Astrocyte (in vitro differentiated cells and primary cell): ENCODE measurements around the gene IRGQ. TPM values are rescaled to one million over a fixed set of nuclear protein-coding genes. Genes with fewer than 3 reads are reported as not detected.

Experiments used
- DNase-seq: peaks from one replicate; pipeline ENCODE4 v3.0.0-alpha.2; 2010; ENCODE audit warnings: low read depth
- FAIRE-seq: peaks from 2 replicates; lab custom pipeline; 2011; peaks lifted over from hg19 to GRCh38; lab: Jason Lieb, UNC
- H2AFZ ChIP-seq: 2 replicates; pipeline ENCODE4 v1.6.0; 2012; ENCODE audit warnings: low read depth, low read length, inconsistent platforms
- H3K27ac ChIP-seq: 2 replicates; pipeline ENCODE4 v1.5.1; 2011; ENCODE audit warnings: low read depth, low read length, inconsistent platforms
- H3K27me3 ChIP-seq: 2 replicates; pipeline ENCODE4 v1.6.0; 2011; ENCODE audit warnings: low read length, inconsistent platforms; ENCODE audit not compliant: insufficient read depth
- H3K36me3 ChIP-seq: 2 replicates; pipeline ENCODE4 v1.5.1; 2011; ENCODE audit warnings: low read length, inconsistent platforms; ENCODE audit not compliant: insufficient read depth
- H3K4me1 ChIP-seq: 2 replicates; pipeline ENCODE4 v1.5.1; 2011; ENCODE audit warnings: low read length, inconsistent platforms; ENCODE audit not compliant: insufficient read depth
- H3K4me2 ChIP-seq: 2 replicates; pipeline ENCODE4 v1.6.0; 2012; ENCODE audit warnings: low read length, inconsistent platforms
- H3K4me3 ChIP-seq: 2 replicates; pipeline ENCODE4 v1.5.1; 2011; ENCODE audit warnings: low read depth, mild to moderate bottlenecking, low read length, inconsistent platforms; ENCODE audit not compliant: insufficient read depth
- H3K79me2 ChIP-seq: 2 replicates; pipeline ENCODE4 v1.6.0; 2012; ENCODE audit warnings: mild to moderate bottlenecking, low read length, inconsistent platforms; ENCODE audit not compliant: insufficient read depth
- H3K9ac ChIP-seq: 2 replicates; pipeline ENCODE4 v1.6.0; 2012; ENCODE audit warnings: mild to moderate bottlenecking, low read length, inconsistent platforms
- H3K9me3 ChIP-seq: 2 replicates; pipeline ENCODE4 v1.5.1; 2012; ENCODE audit warnings: low read depth, mild to moderate bottlenecking, low read length, inconsistent platforms; ENCODE audit not compliant: insufficient read depth
- H4K20me1 ChIP-seq: 2 replicates; pipeline ENCODE4 v1.6.0; 2012; ENCODE audit warnings: low read length, inconsistent platforms; ENCODE audit not compliant: insufficient read depth
- H3K27ac Mint-ChIP-seq: one replicate; pipeline ENCODE4 v1.8.0; 2021; ENCODE audit warnings: mild to moderate bottlenecking, mixed read lengths; ENCODE audit not compliant: unreplicated experiment
- H3K27me3 Mint-ChIP-seq: one replicate; pipeline ENCODE4 v1.8.0; 2021; ENCODE audit warnings: low read depth, mixed read lengths; ENCODE audit not compliant: unreplicated experiment
- H3K36me3 Mint-ChIP-seq: one replicate; pipeline ENCODE4 v1.8.0; 2021; ENCODE audit warnings: low read depth, mixed read lengths; ENCODE audit not compliant: unreplicated experiment
- H3K4me1 Mint-ChIP-seq: one replicate; pipeline ENCODE4 v1.8.0; 2021; ENCODE audit warnings: low read depth, mixed read lengths; ENCODE audit not compliant: unreplicated experiment
- H3K4me3 Mint-ChIP-seq: one replicate; pipeline ENCODE4 v1.8.0; 2021; ENCODE audit warnings: mild to moderate bottlenecking, moderate library complexity, mixed read lengths; ENCODE audit not compliant: unreplicated experiment
- H3K9me3 Mint-ChIP-seq: one replicate; pipeline ENCODE4 v1.8.0; 2021; ENCODE audit warnings: mild to moderate bottlenecking, mixed read lengths; ENCODE audit not compliant: unreplicated experiment
- EZH2 ChIP-seq: IDR thresholded peaks from 2 replicates; pipeline ENCODE4 v1.6.1; 2012; ENCODE audit warnings: mild to moderate bottlenecking, low read length, inconsistent platforms; ENCODE audit not compliant: insufficient read depth
- total RNA-seq: library from RNA; stranded (reverse); gene quantifications from 2 replicates; pipeline ENCODE4 v1.2.1, GENCODE V29; 2021
- TF ChIP-seq, protein P1 (sequence below): IDR thresholded peaks from 2 replicates; pipeline ENCODE4 v1.5.1; 2011; ENCODE audit warnings: low read depth, mild to moderate bottlenecking, inconsistent platforms, low read length, moderate library complexity; ENCODE audit not compliant: insufficient read depth

The IRGQ gene
- total RNA-seq, 1 donor from 2014 or later: 60.7 TPM

DNA sequence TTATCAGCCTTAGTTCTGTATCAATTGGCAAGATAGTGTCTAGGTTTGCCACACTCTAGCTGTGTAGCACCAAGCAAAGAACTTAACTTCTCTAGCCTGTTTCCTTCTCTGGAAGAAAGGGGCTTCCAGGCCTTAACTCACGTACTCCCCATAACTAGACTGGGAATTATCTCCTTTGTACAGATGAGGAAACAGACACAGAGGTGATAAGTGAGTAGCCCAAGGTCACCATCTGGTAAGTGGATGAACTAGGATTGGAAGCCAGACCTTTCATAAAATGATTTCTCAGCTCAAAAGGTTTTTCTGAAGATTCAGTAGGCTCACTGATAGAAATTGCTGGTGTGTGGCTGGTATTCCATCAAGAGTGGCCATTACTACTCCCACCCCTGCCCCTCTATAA, 20.4 kb upstream of the IRGQ start:
- H3K4me3 Mint-ChIP-seq: no peak overlapping the region
- no peaks in the 10 kb centered on the region for H3K27me3 ChIP-seq
- H3K4me3 ChIP-seq: no peak overlapping the region
- peaks cover 29% of the 10 kb centered on the region for H3K36me3 Mint-ChIP-seq
- peaks cover 8% of the 10 kb centered on the region for H3K9me3 Mint-ChIP-seq
- no peaks in the 10 kb centered on the region for H3K9me3 ChIP-seq
- H3K4me2 ChIP-seq: no peak overlapping the region
- peaks cover 4% of the 10 kb centered on the region for H3K4me1 Mint-ChIP-seq
- peaks cover 81% of the 10 kb centered on the region for H3K79me2 ChIP-seq
- no peak overlapping the region for H3K27ac Mint-ChIP-seq
- peaks cover 38% of the 10 kb centered on the region for H4K20me1 ChIP-seq
- no peak for TF ChIP-seq EZH2
- TF ChIP-seq, protein P1, sequence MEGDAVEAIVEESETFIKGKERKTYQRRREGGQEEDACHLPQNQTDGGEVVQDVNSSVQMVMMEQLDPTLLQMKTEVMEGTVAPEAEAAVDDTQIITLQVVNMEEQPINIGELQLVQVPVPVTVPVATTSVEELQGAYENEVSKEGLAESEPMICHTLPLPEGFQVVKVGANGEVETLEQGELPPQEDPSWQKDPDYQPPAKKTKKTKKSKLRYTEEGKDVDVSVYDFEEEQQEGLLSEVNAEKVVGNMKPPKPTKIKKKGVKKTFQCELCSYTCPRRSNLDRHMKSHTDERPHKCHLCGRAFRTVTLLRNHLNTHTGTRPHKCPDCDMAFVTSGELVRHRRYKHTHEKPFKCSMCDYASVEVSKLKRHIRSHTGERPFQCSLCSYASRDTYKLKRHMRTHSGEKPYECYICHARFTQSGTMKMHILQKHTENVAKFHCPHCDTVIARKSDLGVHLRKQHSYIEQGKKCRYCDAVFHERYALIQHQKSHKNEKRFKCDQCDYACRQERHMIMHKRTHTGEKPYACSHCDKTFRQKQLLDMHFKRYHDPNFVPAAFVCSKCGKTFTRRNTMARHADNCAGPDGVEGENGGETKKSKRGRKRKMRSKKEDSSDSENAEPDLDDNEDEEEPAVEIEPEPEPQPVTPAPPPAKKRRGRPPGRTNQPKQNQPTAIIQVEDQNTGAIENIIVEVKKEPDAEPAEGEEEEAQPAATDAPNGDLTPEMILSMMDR: no peak
- FAIRE-seq (no peak), DNase-seq (no peak)
- peaks cover 16% of the 10 kb centered on the region for H3K4me1 ChIP-seq
- no peak overlapping the region for H3K27ac ChIP-seq
- no peaks in the 10 kb centered on the region for H3K27me3 Mint-ChIP-seq
- H3K36me3 ChIP-seq: peaks cover 6% of the 10 kb centered on the region
- no peak overlapping the region for H3K9ac ChIP-seq
- H2AFZ ChIP-seq: no peak overlapping the region

DNA sequence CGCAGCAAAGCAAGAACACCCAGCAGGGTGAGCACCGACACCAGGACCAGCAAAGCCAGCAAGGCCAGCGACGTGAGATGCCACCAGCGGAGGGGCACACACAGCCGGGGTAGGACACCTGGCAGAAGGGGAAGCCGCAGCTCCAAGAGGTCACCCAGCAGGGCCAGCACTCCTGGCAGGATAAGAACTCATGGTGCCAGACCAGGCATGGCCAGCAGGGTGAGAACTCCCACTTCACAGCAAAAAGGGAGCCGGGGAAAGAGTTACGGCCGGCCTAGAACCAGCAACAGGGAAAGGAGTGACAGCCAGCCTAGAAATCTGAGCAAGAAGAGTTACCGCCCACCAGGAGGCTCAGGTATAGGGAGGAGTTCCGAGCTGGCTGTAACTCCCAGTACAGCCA, 16.4 kb upstream of the IRGQ start:
- Histone ChIP-seq H3K9me3 (no peaks in the 10 kb centered on the region), H3K27ac (no peak overlapping the region), H3K9ac (no peak overlapping the region), H3K4me2 (no peak overlapping the region), H3K36me3 (peaks cover 6% of the 10 kb centered on the region), H3K27me3 (no peaks in the 10 kb centered on the region), H2AFZ (no peak overlapping the region), H4K20me1 (peaks cover 57% of the 10 kb centered on the region), H3K4me1 (peaks cover 13% of the 10 kb centered on the region), H3K4me3 (no peak overlapping the region), H3K79me2 (peaks cover 84% of the 10 kb centered on the region)
- Mint-ChIP-seq H3K27ac (no peak overlapping the region), H3K36me3 (peaks cover 37% of the 10 kb centered on the region), H3K4me3 (no peak overlapping the region), H3K4me1 (peaks cover 6% of the 10 kb centered on the region), H3K9me3 (peaks cover 8% of the 10 kb centered on the region), H3K27me3 (no peaks in the 10 kb centered on the region)
- FAIRE-seq: no peak
- DNase-seq: no peak
- TF ChIP-seq, protein P1: no peak
- TF ChIP-seq EZH2: no peak

DNA sequence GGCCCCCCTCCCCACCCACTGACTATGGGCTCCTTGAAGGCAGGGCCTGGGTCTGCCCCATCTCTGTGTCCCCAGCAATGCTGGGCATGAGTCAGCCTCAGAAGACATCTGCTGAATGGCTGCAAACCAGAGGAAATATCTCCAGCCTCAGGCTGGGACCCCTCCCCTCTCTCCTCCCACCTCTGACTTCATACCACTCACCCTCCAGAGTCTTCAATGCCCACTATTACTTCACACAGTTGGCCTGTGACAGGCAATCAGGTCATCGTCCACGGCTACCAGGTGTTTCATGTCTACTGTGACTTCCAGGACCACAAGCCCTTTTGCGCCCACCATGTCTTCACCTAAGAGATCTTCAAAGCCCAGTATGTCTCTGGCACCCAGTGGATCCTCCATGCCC, 15.9 kb upstream of the IRGQ start, which contains the start of gene SRRM5:
SRRM5 (plus strand) TSS at position 301 of the 400 bp plus-strand sequence; CDS start at position 335, 34 bp downstream.
- no peak within 1 kb of the TSS for H3K4me3 Mint-ChIP-seq
- peaks cover 6% of the 10 kb centered on the region for H3K4me1 Mint-ChIP-seq
- Histone ChIP-seq H2AFZ (no peak within 1 kb of the TSS), H3K36me3 (peaks cover 6% of the 10 kb centered on the region), H3K4me1 (peaks cover 13% of the 10 kb centered on the region), H3K9ac (peak within 1 kb of the TSS; percentile 50), H3K9me3 (no peaks in the 10 kb centered on the region), H3K27ac (peak within 1 kb of the TSS; percentile 48), H3K79me2 (peaks cover 78% of the 10 kb centered on the region), H3K4me3 (no peak within 1 kb of the TSS), H4K20me1 (peaks cover 54% of the 10 kb centered on the region), H3K4me2 (no peak within 1 kb of the TSS), H3K27me3 (no peaks in the 10 kb centered on the region)
- H3K27ac Mint-ChIP-seq: no peak within 1 kb of the TSS
- FAIRE-seq (no peak), DNase-seq (no peak)
- TF ChIP-seq, protein P1: no peak
- TF ChIP-seq EZH2: no peak
- H3K9me3 Mint-ChIP-seq: peaks cover 8% of the 10 kb centered on the region
- no peaks in the 10 kb centered on the region for H3K27me3 Mint-ChIP-seq
- peaks cover 37% of the 10 kb centered on the region for H3K36me3 Mint-ChIP-seq
